GM12878 (cell line): ENCODE measurements around the gene SYCP2. TPM values are rescaled to one million over a fixed set of nuclear protein-coding genes. Genes with fewer than 3 reads are reported as not detected.

Experiments used
- ATAC-seq: fragments of 200-7000 bp; cut with Tn5 transposase; 3 replicates; pipeline ENCODE4 v1.9.1; 2020; ENCODE audit warnings: mild to moderate bottlenecking, moderate library complexity
- BruUV-seq: library from RNA; stranded (reverse); fragments of 400-500 nt; replicated peaks from 2 replicates; lab custom pipeline; 2021; lab: Mats Ljungman, UMichigan
- CTCF ChIA-PET: fragments of 300-600 bp; sonication (Branson Sonifier 250); formaldehyde crosslinking; extraction: SDS; loops from one replicate; lab custom pipeline; 2021; ENCODE audit warnings: inconsistent platforms; lab: Yijun Ruan, JAX
- POLR2A ChIA-PET: fragments of 350-600 bp; formaldehyde crosslinking; extraction: SDS; loops from one replicate; lab custom pipeline; 2021; ENCODE audit warnings: inconsistent platforms; lab: Charles Lee
- RAD21 ChIA-PET: fragments of 300-600 bp; sonication (Branson Sonifier 250); formaldehyde crosslinking; loops from one replicate; lab custom pipeline; 2023; ENCODE audit warnings: antibody characterized with exemption; ENCODE audit not compliant: unreplicated experiment; lab: Charles Lee
- SMC1A ChIA-PET: fragments of 300-600 bp; sonication (Branson Sonifier 250); formaldehyde crosslinking; loops from one replicate; lab custom pipeline; 2023; ENCODE audit not compliant: unreplicated experiment, uncharacterized antibody; lab: Charles Lee
- DNase-seq: peaks from one replicate; pipeline ENCODE4 v3.0.0-alpha.2; 2011; ENCODE audit warnings: low read depth, low spot score
- FAIRE-seq: peaks from 3 replicates; lab custom pipeline; 2011; peaks lifted over from hg19 to GRCh38; lab: Jason Lieb, UNC
- H2AFZ ChIP-seq: 2 replicates; pipeline ENCODE4 v1.6.0; 2011; ENCODE audit warnings: low read depth, low read length, control low read depth; ENCODE audit not compliant: control insufficient read depth
- H3K27ac ChIP-seq: 2 replicates; pipeline ENCODE4 v1.5.1; 2011; ENCODE audit warnings: control low read depth; ENCODE audit not compliant: control insufficient read depth, insufficient read depth
- H3K27me3 ChIP-seq, 2 experiments: replicated peaks in 1 of 2; 2 replicates each; pipeline versions ENCODE4 v1.6.0 to v1.6.1; 2011; ENCODE audit warnings: low read length in 1 of 2; ENCODE audit not compliant: control insufficient read depth in 2 of 2, insufficient read depth in 2 of 2
- H3K36me3 ChIP-seq, 2 experiments: 2 replicates each; pipeline ENCODE4 v1.5.1; 2011; ENCODE audit warnings: low read length in 1 of 2; ENCODE audit not compliant: control insufficient read depth in 2 of 2, insufficient read depth in 2 of 2
- H3K4me1 ChIP-seq: 2 replicates; pipeline ENCODE4 v1.6.1; 2011; ENCODE audit warnings: mild to moderate bottlenecking, low read length, moderate library complexity, mixed read lengths; ENCODE audit not compliant: control insufficient read depth, insufficient read depth
- H3K4me2 ChIP-seq: 2 replicates; pipeline ENCODE4 v1.6.0; 2011; ENCODE audit warnings: control low read depth; ENCODE audit not compliant: control insufficient read depth, insufficient read depth
- H3K4me3 ChIP-seq: fragments of 200-600 bp; sonication (generic); 2 replicates; pipeline ENCODE4 v1.5.1; 2016
- H3K79me2 ChIP-seq: 2 replicates; pipeline ENCODE4 v1.6.0; 2011; ENCODE audit warnings: low read length; ENCODE audit not compliant: control insufficient read depth, insufficient read depth
- H3K9ac ChIP-seq: 2 replicates; pipeline ENCODE4 v1.8.0; 2011; ENCODE audit warnings: low read length, control low read depth, mixed read lengths; ENCODE audit not compliant: control insufficient read depth, insufficient read depth
- H3K9me3 ChIP-seq: replicated peaks from 3 replicates; pipeline ENCODE4 v1.5.1; 2011; ENCODE audit warnings: mild to moderate bottlenecking, low read length; ENCODE audit not compliant: control insufficient read depth, insufficient read depth
- H4K20me1 ChIP-seq: 2 replicates; pipeline ENCODE4 v1.6.0; 2011; ENCODE audit not compliant: control insufficient read depth, insufficient read depth
- CHD2 ChIP-seq: IDR thresholded peaks from 2 replicates; pipeline ENCODE4 v1.6.1; 2011; ENCODE audit warnings: low read depth, low read length, improper control_type of control experiment, borderline replicate concordance
- CREB1 ChIP-seq: IDR thresholded peaks from 2 replicates; pipeline ENCODE4 v1.6.1; 2012; ENCODE audit warnings: low read depth, mild to moderate bottlenecking, inconsistent platforms
- DPF2 ChIP-seq: fragments of 450-650 bp; IDR thresholded peaks from 2 replicates; pipeline ENCODE4 v1.6.1; 2017; ENCODE audit warnings: mild to moderate bottlenecking
- EGR1 ChIP-seq, 2 experiments: IDR thresholded peaks; 1 replicate in 1 of 2; 2 replicates in 1 of 2; pipeline ENCODE4 v1.6.1; 2011 to 2012; ENCODE audit warnings: low read depth in 2 of 2, low read length in 2 of 2, borderline replicate concordance in 1 of 2, mild to moderate bottlenecking in 1 of 2, moderate library complexity in 1 of 2
- ESRRA ChIP-seq: IDR thresholded peaks from 2 replicates; pipeline ENCODE4 v1.6.1; 2012; ENCODE audit warnings: mild to moderate bottlenecking, low read length, improper control_type of control experiment
- FOXK2 ChIP-seq: fragments of 450-650 bp; IDR thresholded peaks from 2 replicates; pipeline ENCODE4 v1.6.1; 2017; ENCODE audit warnings: mild to moderate bottlenecking, moderate library complexity
- KAT2A ChIP-seq: conservative IDR thresholded peaks from 2 replicates; pipeline ENCODE4 v1.6.1; 2011; ENCODE audit warnings: low read depth, low read length; ENCODE audit not compliant: control insufficient read depth
- PAX5 ChIP-seq: IDR thresholded peaks from 2 replicates; pipeline ENCODE4 v1.6.1; 2011; ENCODE audit warnings: low read depth, low read length, borderline replicate concordance
- RELA ChIP-seq: fragments of 450-650 bp; IDR thresholded peaks from 2 replicates; pipeline ENCODE4 v1.8.0; 2014; ENCODE audit warnings: borderline replicate concordance; ENCODE audit not compliant: partially characterized antibody
- RELB ChIP-seq: fragments of 450-650 bp; IDR thresholded peaks from 2 replicates; pipeline ENCODE4 v1.6.1; 2017; ENCODE audit warnings: low read depth, mild to moderate bottlenecking, moderate library complexity
- RFX5 ChIP-seq: IDR thresholded peaks from 2 replicates; pipeline ENCODE4 v1.6.1; 2011; ENCODE audit warnings: low read depth, low read length, improper control_type of control experiment
- TARDBP ChIP-seq: IDR thresholded peaks from 2 replicates; pipeline ENCODE4 v1.6.1; 2016; ENCODE audit warnings: borderline replicate concordance
- TCF12 ChIP-seq: IDR thresholded peaks from 2 replicates; pipeline ENCODE4 v1.6.1; 2011; ENCODE audit warnings: low read depth, mild to moderate bottlenecking, low read length
- WRNIP1 ChIP-seq: IDR thresholded peaks from 2 replicates; pipeline ENCODE4 v1.6.1; 2011; ENCODE audit warnings: low read depth, low read length, improper control_type of control experiment, borderline replicate concordance
- ZBTB11 ChIP-seq: fragments of 450-650 bp; formaldehyde crosslinking; IDR thresholded peaks from 2 replicates; pipeline ENCODE4 v1.5.0; 2022; ENCODE audit warnings: mild to moderate bottlenecking, missing genetic modification characterization
- ZNF24 ChIP-seq: fragments of 450-650 bp; IDR thresholded peaks from 2 replicates; pipeline ENCODE4 v1.6.1; 2017; ENCODE audit warnings: antibody characterized with exemption, mild to moderate bottlenecking
- ZNF384 ChIP-seq: IDR thresholded peaks from 2 replicates; pipeline ENCODE4 v1.6.1; 2012; ENCODE audit warnings: low read depth, mild to moderate bottlenecking, low read length, improper control_type of control experiment, borderline replicate concordance
- ZNF592 ChIP-seq: fragments of 450-650 bp; IDR thresholded peaks from 2 replicates; pipeline ENCODE4 v1.6.1; 2017; ENCODE audit warnings: mild to moderate bottlenecking, moderate library complexity
- WGBS: methylation state at CpG from one replicate; pipeline ENCODE4 v1.1.6; 2016; ENCODE audit warnings: low lambda C conversion rate; ENCODE audit not compliant: insufficient replicate concordance, insufficient coverage; ENCODE audit errors: missing lambda C conversion rate; 5-methylcytosine and 5-hydroxymethylcytosine counted together
- in situ Hi-C: fragments of 300-500 bp; cut with MboI; formaldehyde crosslinking; loops from 9 replicates; pipeline ENCODE4 v1.14.3; 2018; ENCODE audit warnings: mixed read lengths
- intact Hi-C: fragments of 100-400 bp; cut with micrococcal nuclease; formaldehyde crosslinking; loops from one replicate; pipeline ENCODE4 v1.14.2; 2022; ENCODE audit not compliant: unreplicated experiment
- polyA plus RNA-seq, 11 experiments: library from polyadenylated mRNA; depleted of rRNA in 4 of 11; unstranded in 6 of 11; stranded (reverse) in 5 of 11; fragments of >200 nt; fragmentation: Nextera tagmentation in 4 of 11; fragmentation: Illumina TruSeq in 1 of 11; extraction: Ambion mirVana in 4 of 11; extraction: Trizol in 1 of 11; gene quantifications; 1 replicate in 1 of 11; 2 replicates in 10 of 11; pipeline versions ENCODE4 v1.2.1 to v1.2.3, GENCODE V29; 2011 to 2016; ENCODE audit warnings: inconsistent platforms in 2 of 11, missing spikeins in 2 of 11, low read depth in 1 of 11
- total RNA-seq, 4 experiments: library from RNA; depleted of rRNA in 3 of 4; stranded (reverse); fragments of >200 nt in 3 of 4; fragmentation: Illumina TruSeq in 1 of 4; extraction: Trizol in 1 of 4; gene quantifications; 2 replicates each; pipeline versions ENCODE4 v1.2.1 to v1.2.3, GENCODE V29; 2013 to 2021

Gene SYCP2
- total and polyA plus RNA-seq, 10 of the 15 experiments (the other 5 are each of a cell fraction or from before 2014, with no cell fraction given), result 0.01 to 0.18 (median 0.09) TPM; not detected in 2

GRCh38 chr20:59902470-59902869, 31.0 kb downstream of the SYCP2 start:
- H3K27me3 ChIP-seq, result no peaks in the 10 kb centered on the region
- CTCF ChIA-PET, result no interaction called here
- no peaks in the 10 kb centered on the region for H3K9me3 ChIP-seq
- RAD21 ChIA-PET, result no interaction called here
- SMC1A ChIA-PET, result interaction anchor here (1.4 kb wide), 1 partner anchor 11 kb away, joined by 3 read pairs; no protein-coding TSS in a partner anchor
- DNase-seq (no peak), FAIRE-seq (no peak), ATAC-seq (no peak)
- H3K4me2 ChIP-seq, result no peak overlapping the region
- WGBS, result 56% methylated on average over 3 of the region's 3 CpGs
- no peaks in the 10 kb centered on the region for H3K36me3 ChIP-seq
- H4K20me1 ChIP-seq, result no peaks in the 10 kb centered on the region
- POLR2A ChIA-PET, result no interaction called here
- no peaks in the 10 kb centered on the region for H3K4me1 ChIP-seq
- no peak overlapping the region for H3K9ac ChIP-seq
- intact Hi-C loops (no loop called here), in situ Hi-C loops (no loop called here)
- H2AFZ ChIP-seq, result no peak overlapping the region
- H3K4me3 ChIP-seq, result no peak overlapping the region
- BruUV-seq, result no TSS peak
- TF ChIP-seq CREB1 (no peak), TCF12 (no peak), ZNF384 (no peak), TARDBP (no peak), EGR1 (IDR thresholded peaks at IDR 0.05; ENCODE audit: borderline replicate concordance in 1 of 2, low read depth in 2 of 2, low read length in 2 of 2) (no peak), WRNIP1 (no peak), RELB (no peak), ZBTB11 (CRISPR knock-in tag) (no peak), CHD2 (no peak), FOXK2 (no peak), PAX5 (no peak), ESRRA (no peak), RFX5 (no peak), KAT2A (no peak), DPF2 (no peak), ZNF24 (no peak), ZNF592 (no peak), RELA (no peak)
- no peak overlapping the region for H3K27ac ChIP-seq
- H3K79me2 ChIP-seq, result no peaks in the 10 kb centered on the region
